ENCODE measurements around the gene BNC2.
"Not testable (repeated sequence)": the region's sequence is repeated elsewhere in the genome, so short reads cannot be mapped to it uniquely, and the experiment has no call there.

Gene BNC2, protein sequence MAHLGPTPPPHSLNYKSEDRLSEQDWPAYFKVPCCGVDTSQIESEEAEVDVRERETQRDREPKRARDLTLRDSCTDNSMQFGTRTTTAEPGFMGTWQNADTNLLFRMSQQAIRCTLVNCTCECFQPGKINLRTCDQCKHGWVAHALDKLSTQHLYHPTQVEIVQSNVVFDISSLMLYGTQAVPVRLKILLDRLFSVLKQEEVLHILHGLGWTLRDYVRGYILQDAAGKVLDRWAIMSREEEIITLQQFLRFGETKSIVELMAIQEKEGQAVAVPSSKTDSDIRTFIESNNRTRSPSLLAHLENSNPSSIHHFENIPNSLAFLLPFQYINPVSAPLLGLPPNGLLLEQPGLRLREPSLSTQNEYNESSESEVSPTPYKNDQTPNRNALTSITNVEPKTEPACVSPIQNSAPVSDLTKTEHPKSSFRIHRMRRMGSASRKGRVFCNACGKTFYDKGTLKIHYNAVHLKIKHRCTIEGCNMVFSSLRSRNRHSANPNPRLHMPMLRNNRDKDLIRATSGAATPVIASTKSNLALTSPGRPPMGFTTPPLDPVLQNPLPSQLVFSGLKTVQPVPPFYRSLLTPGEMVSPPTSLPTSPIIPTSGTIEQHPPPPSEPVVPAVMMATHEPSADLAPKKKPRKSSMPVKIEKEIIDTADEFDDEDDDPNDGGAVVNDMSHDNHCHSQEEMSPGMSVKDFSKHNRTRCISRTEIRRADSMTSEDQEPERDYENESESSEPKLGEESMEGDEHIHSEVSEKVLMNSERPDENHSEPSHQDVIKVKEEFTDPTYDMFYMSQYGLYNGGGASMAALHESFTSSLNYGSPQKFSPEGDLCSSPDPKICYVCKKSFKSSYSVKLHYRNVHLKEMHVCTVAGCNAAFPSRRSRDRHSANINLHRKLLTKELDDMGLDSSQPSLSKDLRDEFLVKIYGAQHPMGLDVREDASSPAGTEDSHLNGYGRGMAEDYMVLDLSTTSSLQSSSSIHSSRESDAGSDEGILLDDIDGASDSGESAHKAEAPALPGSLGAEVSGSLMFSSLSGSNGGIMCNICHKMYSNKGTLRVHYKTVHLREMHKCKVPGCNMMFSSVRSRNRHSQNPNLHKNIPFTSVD

GRCh38 chr9:16870596-16871335, at the start of gene BNC2:
TSS of gene BNC2 (minus strand) at chr9:16870670. CDS start at chr9:16870648, 22 bp downstream.
- no peak for DNase-seq

DNA sequence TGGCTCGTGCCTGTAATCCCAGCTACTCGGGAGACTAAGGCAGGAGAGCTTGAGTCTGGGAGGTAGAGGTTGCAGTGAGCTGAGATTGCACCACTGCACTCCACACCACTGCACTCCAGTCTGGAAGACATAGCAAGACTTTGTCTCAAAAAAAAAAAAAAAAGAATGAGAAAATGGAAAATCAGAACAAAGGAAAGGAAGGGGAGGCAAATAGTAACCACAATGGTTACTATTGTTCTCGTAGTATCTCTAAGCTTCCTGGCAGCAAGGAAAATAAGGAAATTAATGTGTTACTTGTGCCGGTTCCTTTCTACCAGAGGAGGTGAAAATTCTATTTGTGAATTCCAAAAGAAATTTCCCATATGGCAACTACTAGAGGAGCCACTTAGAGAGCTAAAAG, 48.5 kb upstream of the BNC2 start:
- DNase-seq: no peak

DNA sequence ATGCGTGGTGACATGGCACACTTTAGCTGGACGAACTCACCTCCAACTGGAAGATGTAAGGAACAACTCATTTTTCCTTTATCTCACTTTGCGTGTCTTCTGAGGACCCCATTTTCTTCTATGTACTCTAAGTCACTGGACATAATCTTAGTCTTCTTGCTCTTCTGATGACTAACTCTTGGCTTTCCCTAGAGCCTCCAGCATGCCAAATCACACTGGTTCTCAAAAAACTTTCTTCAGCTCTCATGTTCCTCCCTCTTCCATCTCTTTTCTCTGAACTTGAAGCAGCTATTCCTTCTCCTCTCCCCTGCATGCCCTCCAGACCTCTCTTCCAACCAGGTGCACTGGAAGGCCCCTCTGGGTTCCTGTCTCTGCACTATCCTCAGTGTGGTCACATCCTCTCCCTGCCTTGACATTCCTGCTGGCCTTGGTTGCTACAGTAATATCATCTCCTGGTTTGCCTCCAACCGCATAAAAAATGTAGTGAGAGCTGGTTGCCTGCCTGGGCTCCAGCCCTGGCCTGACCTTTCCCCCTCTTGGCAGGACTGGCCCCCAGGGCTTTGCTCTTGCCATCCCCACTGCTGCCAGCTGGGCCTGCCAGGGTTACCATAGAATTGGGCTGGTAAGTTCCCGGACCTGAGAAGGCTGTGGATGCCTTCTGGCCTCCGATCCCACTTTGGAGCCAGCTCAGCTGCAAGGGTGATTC, 44.8 kb upstream of the BNC2 start:
- DNase-seq: no peak

GRCh38 chr9:16912197-16912596, 41.7 kb upstream of the BNC2 start:
- no peak for DNase-seq

GRCh38 chr9:16908206-16908605, 37.7 kb upstream of the BNC2 start:
- DNase-seq: not testable (repeated sequence)

GRCh38 chr9:16904655-16905054, 34.2 kb upstream of the BNC2 start:
- no peak for DNase-seq

- DNase-seq: no peak
Observed at GRCh38 chr9:16901590-16901989, 31.1 kb upstream of the BNC2 start.

GRCh38 chr9:16899606-16900005, 29.1 kb upstream of the BNC2 start:
- DNase-seq: no peak

DNA sequence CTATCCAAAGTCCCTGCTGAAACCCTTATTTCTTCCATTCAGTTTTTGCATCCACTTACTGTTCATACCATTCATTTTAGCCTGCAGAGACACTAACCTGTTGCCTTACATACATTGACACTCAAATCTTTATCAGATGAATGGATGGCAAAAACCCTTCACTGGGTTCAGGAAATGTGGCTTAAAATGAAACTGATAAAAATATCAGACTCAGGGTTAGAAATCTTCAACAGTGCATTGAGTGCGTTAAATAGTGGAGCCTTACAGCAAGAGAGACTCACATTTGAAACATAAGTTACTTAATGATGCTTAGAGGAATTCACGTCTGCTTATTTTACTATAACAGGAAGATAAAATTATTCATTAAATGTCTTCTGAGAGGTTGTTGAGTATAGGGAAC, 28.0 kb upstream of the BNC2 start:
- no peak for DNase-seq

- no peak for DNase-seq
Observed at GRCh38 chr9:16888594-16888993, 18.1 kb upstream of the BNC2 start.

DNA sequence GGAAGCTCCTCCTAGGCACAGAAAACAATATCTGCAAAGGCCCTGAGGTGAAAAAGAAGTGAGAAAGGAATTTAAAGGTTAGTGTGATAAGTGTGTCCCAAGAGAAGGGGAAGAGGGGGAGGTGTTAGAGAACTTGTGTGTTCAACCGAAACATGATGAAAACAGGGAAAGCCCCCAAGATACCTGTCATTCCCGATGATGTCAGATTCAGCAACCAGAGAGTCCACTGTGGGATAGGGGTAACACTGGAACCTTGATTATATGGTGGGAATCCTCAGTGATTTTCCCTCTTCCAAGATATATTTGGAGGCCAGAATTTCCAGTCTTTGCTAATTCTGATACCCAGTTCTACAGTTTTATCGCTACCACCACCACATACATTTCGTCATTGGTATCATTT, 15.5 kb upstream of the BNC2 start:
- no peak for DNase-seq

DNA sequence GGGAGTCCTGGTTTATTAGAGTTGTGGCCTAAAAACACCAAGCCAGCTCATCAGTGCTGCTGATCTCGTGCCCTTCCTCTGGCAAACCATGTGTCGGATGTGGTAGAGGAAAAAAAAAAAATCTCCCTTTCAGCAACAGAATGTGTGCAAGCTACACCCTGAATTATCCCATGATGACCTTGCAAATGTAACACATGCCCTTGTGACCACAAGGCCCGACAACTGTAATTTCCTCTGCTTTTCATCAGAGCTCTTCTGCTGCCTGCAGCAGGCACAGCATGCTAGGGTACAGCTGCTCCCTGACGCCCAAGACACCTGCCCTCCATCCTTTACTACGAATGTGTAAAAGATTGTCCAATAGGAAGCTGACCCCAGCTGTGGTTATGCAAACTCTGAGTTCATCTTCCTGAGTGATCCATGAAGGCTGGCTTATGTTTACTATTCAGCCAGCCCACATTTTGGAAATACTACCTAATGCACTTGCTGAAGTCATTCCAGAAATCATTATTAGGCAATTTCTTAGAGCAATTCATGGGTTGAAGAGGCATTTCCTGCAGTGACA, 14.6 kb upstream of the BNC2 start:
- no peak for DNase-seq

DNA sequence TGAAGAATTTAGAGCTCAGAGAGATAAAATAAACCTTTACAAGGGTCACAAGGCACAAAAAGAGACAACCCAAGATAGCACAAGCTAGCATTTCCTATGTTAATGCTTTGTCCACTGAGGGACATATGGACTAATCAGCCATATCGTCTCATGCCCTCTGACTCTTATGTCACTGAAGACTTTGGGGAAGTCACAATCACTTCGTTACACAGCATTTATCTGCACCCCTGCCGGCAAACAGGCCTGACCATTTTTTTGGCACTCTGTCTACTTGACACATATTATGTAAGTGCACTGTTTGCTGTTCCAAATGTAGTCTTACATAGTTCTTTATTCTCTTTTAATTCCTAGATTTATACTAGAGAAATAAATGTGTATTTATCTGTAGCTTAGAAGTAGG, 13.9 kb upstream of the BNC2 start:
- DNase-seq: no peak

DNA sequence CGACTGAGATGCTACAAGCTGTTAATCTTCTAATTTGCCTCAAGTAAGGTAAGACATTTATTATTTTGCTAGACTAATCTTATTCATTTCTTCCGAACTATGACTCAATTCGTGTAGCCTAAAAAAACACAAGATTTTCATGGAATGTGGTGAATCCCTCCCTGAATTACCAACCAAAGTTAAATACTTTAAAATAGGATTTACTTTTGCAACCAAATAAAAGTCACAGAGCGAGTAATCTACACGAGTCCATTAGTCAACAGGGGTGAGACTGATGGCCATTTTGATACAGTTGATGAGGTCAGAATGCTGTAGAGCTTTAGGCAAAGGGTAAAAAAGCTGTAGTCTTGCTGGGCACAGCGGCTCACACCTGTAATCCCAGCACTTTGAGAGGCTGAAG, 13.1 kb upstream of the BNC2 start:
- no peak for DNase-seq

DNA sequence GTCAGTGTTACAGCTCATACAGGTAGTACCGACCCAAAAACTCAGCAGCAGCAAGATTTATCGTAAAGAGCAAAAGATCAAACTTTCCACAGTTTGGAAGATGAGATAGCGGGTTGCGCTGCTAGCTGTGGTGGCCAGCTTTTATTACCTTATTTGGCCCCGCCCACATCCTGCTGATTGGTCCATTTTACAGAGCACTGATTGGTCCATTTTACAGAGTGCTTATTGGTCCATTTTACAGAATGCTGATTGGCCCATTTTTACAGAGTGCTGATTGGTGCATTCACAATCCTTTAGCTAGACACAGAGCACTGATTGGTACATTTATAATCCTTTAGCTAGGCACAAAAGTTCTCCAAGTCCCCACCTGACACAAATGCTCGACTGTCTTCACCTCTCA, 12.0 kb upstream of the BNC2 start:
- DNase-seq: not testable (repeated sequence)

DNA sequence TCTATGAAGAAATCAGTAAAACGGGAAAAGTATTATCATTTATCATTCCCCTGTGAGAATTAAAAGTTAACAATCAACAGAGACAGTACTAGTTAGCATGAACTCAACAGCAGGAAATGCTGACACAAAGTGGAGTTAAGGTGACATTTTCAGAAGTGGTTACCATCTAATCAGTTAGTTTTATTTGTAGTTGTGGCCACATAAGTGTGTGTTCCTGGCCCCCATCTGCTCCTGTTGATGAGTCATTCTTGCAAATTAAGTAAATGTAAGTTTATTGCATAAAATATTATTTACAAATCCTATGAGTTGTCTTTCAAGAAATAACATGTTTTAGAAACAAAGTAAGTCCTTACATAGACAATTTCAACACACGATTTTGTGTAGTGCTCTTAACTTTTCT, 8.9 kb upstream of the BNC2 start:
- DNase-seq: no peak

GRCh38 chr9:16877256-16877655, 6.8 kb upstream of the BNC2 start:
- no peak for DNase-seq

- DNase-seq: no peak
Observed at GRCh38 chr9:16873126-16873802, 2.8 kb upstream of the BNC2 start.

GRCh38 chr9:16871336-16872151, 1.1 kb upstream of the BNC2 start:
- DNase-seq: no peak

DNA sequence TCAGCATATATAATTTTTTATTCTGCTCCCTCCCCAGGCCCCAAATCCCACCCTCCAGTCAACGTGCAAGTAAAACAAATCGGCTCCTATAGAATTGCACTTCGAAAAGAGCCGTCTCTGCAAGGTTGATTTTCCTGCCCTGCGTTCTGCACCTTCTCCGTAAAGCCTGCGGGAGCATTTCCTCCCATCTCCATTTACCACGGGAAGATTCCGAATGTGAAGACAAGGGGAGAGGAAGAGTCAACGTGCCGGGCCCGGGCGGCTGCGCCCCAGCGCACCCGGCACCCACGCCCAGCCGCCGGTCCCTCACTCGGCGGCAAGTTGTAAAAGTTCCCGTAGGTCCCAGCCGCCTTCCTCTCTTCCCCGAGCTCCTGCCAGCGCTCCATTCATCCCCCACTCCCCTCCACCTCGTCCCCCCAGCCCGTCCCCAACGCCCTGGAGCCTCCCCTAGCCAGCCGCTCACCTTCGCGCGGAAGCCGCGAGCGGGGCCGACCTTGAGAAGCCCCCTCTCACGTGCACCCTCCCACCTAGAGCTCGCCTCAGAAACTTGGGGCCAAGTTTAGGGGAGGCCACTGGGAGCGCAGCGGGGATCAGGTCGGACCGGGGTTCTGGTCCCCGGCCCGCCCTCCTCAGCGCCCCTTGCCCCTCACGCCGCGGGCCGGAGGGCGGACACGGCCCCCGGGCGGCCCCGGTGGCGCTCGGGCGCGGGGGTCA, 431 bp downstream of the BNC2 start:
- no peak for DNase-seq
